H9 (cell line): ENCODE measurements around the gene TMEM132C. TPM values are rescaled to one million over a fixed set of nuclear protein-coding genes. Genes with fewer than 3 reads are reported as not detected.

Experiments
- DNase-seq: peaks from one replicate; pipeline ENCODE4 v3.0.0-alpha.2; 2017
- H2AFZ ChIP-seq: one replicate; pipeline ENCODE4 v1.6.1; 2013; ENCODE audit warnings: mild to moderate bottlenecking, low read length, control low read depth, moderate library complexity
- H2AK5ac ChIP-seq: 2 replicates; pipeline ENCODE4 v1.6.1; 2013; ENCODE audit warnings: low read length, control low read depth, mixed read lengths; ENCODE audit not compliant: insufficient read length
- H2BK120ac ChIP-seq: one replicate; pipeline ENCODE4 v1.6.1; 2013; ENCODE audit warnings: low read depth, mild to moderate bottlenecking, low read length, control low read depth, inconsistent platforms; ENCODE audit not compliant: poor library complexity, severe bottlenecking
- H2BK12ac ChIP-seq: 2 replicates; pipeline ENCODE4 v1.6.1; 2013; ENCODE audit warnings: low read length, control low read depth, mixed read lengths, low read depth; ENCODE audit not compliant: insufficient read length
- H2BK15ac ChIP-seq: 2 replicates; pipeline ENCODE4 v1.6.1; 2013; ENCODE audit warnings: low read depth, low read length, control low read depth
- H2BK20ac ChIP-seq: one replicate; pipeline ENCODE4 v1.6.1; 2013; ENCODE audit warnings: low read depth, mild to moderate bottlenecking, low read length, control low read depth, inconsistent platforms; ENCODE audit not compliant: poor library complexity, severe bottlenecking
- H2BK5ac ChIP-seq: 2 replicates; pipeline ENCODE4 v1.6.1; 2013; ENCODE audit warnings: low read length, control low read depth, mixed read lengths; ENCODE audit not compliant: insufficient read length
- H3K14ac ChIP-seq: 2 replicates; pipeline ENCODE4 v1.6.1; 2013; ENCODE audit warnings: low read length, control low read depth; ENCODE audit not compliant: insufficient read depth
- H3K18ac ChIP-seq: 2 replicates; pipeline ENCODE4 v1.6.1; 2013; ENCODE audit warnings: low read depth, mild to moderate bottlenecking, mixed read lengths, low read length, control low read depth; ENCODE audit not compliant: insufficient read length
- H3K23ac ChIP-seq: 2 replicates; pipeline ENCODE4 v1.6.1; 2013; ENCODE audit warnings: low read length, control low read depth, mixed read lengths, low read depth; ENCODE audit not compliant: insufficient read length
- H3K23me2 ChIP-seq: 2 replicates; pipeline ENCODE4 v1.6.1; 2013; ENCODE audit warnings: low read depth, mild to moderate bottlenecking, mixed read lengths, low read length, control low read depth; ENCODE audit not compliant: insufficient read length, poor library complexity, severe bottlenecking
- H3K27ac ChIP-seq: 2 replicates; pipeline ENCODE4 v1.5.1; 2013; ENCODE audit warnings: low read length, control low read depth, mixed read lengths, low read depth; ENCODE audit not compliant: insufficient read length
- H3K27me3 ChIP-seq: 2 replicates; pipeline ENCODE4 v1.6.1; 2013; ENCODE audit warnings: low read length, control low read depth, inconsistent platforms; ENCODE audit not compliant: insufficient read depth
- H3K4ac ChIP-seq: 2 replicates; pipeline ENCODE4 v1.6.1; 2013; ENCODE audit warnings: low read depth, mild to moderate bottlenecking, control low read depth, inconsistent platforms, low read length, moderate library complexity
- H3K4me1 ChIP-seq: 2 replicates; pipeline ENCODE4 v1.6.1; 2013; ENCODE audit warnings: low read length, control low read depth, inconsistent platforms; ENCODE audit not compliant: insufficient read depth
- H3K4me2 ChIP-seq: 2 replicates; pipeline ENCODE4 v1.6.1; 2013; ENCODE audit warnings: low read length, control low read depth, mixed read lengths; ENCODE audit not compliant: insufficient read length, insufficient read depth
- H3K56ac ChIP-seq: 2 replicates; pipeline ENCODE4 v1.6.1; 2013; ENCODE audit warnings: low read depth, mild to moderate bottlenecking, mixed read lengths, low read length, control low read depth; ENCODE audit not compliant: insufficient read length
- H3K79me1 ChIP-seq: 2 replicates; pipeline ENCODE4 v1.6.1; 2013; ENCODE audit warnings: low read depth, mild to moderate bottlenecking, moderate library complexity, low read length, control low read depth, inconsistent platforms; ENCODE audit not compliant: insufficient read depth, poor library complexity, severe bottlenecking
- H3K79me2 ChIP-seq: 2 replicates; pipeline ENCODE4 v1.6.1; 2013; ENCODE audit warnings: low read length, control low read depth, inconsistent platforms; ENCODE audit not compliant: insufficient read depth
- H3K9ac ChIP-seq: 2 replicates; pipeline ENCODE4 v1.6.1; 2013; ENCODE audit warnings: low read length, control low read depth, mixed read lengths; ENCODE audit not compliant: insufficient read length; ENCODE audit errors: extremely low read depth
- H3K9me3 ChIP-seq: one replicate; pipeline ENCODE4 v1.6.1; 2013; ENCODE audit warnings: low read depth, low read length, inconsistent platforms; ENCODE audit not compliant: control insufficient read depth
- H3T11ph ChIP-seq: one replicate; pipeline ENCODE4 v1.6.1; 2013; ENCODE audit warnings: mild to moderate bottlenecking, low read length, control low read depth, inconsistent platforms
- H4K20me1 ChIP-seq: one replicate; pipeline ENCODE4 v1.6.1; 2013; ENCODE audit not compliant: control insufficient read depth, insufficient read length, insufficient read depth
- H4K5ac ChIP-seq: 2 replicates; pipeline ENCODE4 v1.6.1; 2013; ENCODE audit warnings: low read depth, mild to moderate bottlenecking, mixed read lengths, low read length, control low read depth; ENCODE audit not compliant: insufficient read length
- H4K8ac ChIP-seq: replicated peaks from 2 replicates; pipeline ENCODE4 v1.6.1; 2013; ENCODE audit warnings: low read length, control low read depth, mixed read lengths, low read depth; ENCODE audit not compliant: insufficient read length
- H4K91ac ChIP-seq: 2 replicates; pipeline ENCODE4 v1.6.1; 2013; ENCODE audit warnings: low read depth, mild to moderate bottlenecking, moderate library complexity, mixed read lengths, low read length, control low read depth; ENCODE audit not compliant: insufficient read length
- H3K27ac Mint-ChIP-seq, 3 experiments: 2 replicates in 2 of 3; 3 replicates in 1 of 3; pipeline ENCODE4 v1.8.0; 2020 to 2021; ENCODE audit warnings: mixed read lengths in 3 of 3, mild to moderate bottlenecking in 1 of 3, moderate library complexity in 1 of 3
- H3K27me3 Mint-ChIP-seq: 2 replicates; pipeline ENCODE4 v1.8.0; 2021; ENCODE audit warnings: low read depth, mild to moderate bottlenecking, moderate library complexity, mixed read lengths
- H3K36me3 Mint-ChIP-seq, 3 experiments: 2 replicates in 2 of 3; 3 replicates in 1 of 3; pipeline ENCODE4 v1.8.0; 2020 to 2021; ENCODE audit warnings: low read depth in 3 of 3, mixed read lengths in 3 of 3; ENCODE audit not compliant: insufficient read depth in 1 of 3
- H3K4me1 Mint-ChIP-seq, 2 experiments: 2 replicates each; pipeline ENCODE4 v1.8.0; 2020; ENCODE audit warnings: mixed read lengths in 2 of 2
- H3K4me3 Mint-ChIP-seq, 2 experiments: 2 replicates in 1 of 2; 3 replicates in 1 of 2; pipeline ENCODE4 v1.8.0; 2020 to 2021; ENCODE audit warnings: mild to moderate bottlenecking in 2 of 2, mixed read lengths in 2 of 2, moderate library complexity in 1 of 2
- H3K9me3 Mint-ChIP-seq, 2 experiments: 2 replicates in 1 of 2; 3 replicates in 1 of 2; pipeline ENCODE4 v1.8.0; 2020; ENCODE audit warnings: mild to moderate bottlenecking in 2 of 2, mixed read lengths in 2 of 2, moderate library complexity in 1 of 2
- CTCF ChIP-seq: fragments of 200-600 bp; sonication (generic); conservative IDR thresholded peaks from 3 replicates; pipeline ENCODE4 v1.8.0; 2021; ENCODE audit warnings: antibody characterized with exemption, mild to moderate bottlenecking
- WGBS: extraction: QIAGEN DNeasy Blood & Tissue Kit; methylation state at CpG from one replicate; pipeline ENCODE4 v1.1.7; 2013; ENCODE audit warnings: missing lambda C conversion rate, low lambda C conversion rate, mixed read lengths; ENCODE audit not compliant: insufficient read length; ENCODE audit errors: extremely low coverage; 5-methylcytosine and 5-hydroxymethylcytosine counted together
- total RNA-seq: library from RNA; stranded (reverse); gene quantifications from 2 replicates; pipeline ENCODE4 v1.2.1, GENCODE V29; 2021

Gene TMEM132C
- total RNA-seq, 1 experiment from 2014 or later, result 0.22 TPM

- Histone ChIP-seq H3K79me1 (no peaks in the 10 kb centered on the region), H3K14ac (no peak overlapping the region), H3K23me2 (no peaks in the 10 kb centered on the region), H4K5ac (no peak overlapping the region), H2AFZ (no peak overlapping the region), H3K9me3 (no peaks in the 10 kb centered on the region), H3T11ph (no peak overlapping the region), H3K27me3 (no peaks in the 10 kb centered on the region), H3K79me2 (no peaks in the 10 kb centered on the region), H3K23ac (no peak overlapping the region), H2BK12ac (no peak overlapping the region), H3K9ac (no peak overlapping the region), H3K18ac (no peak overlapping the region), H2AK5ac (no peak overlapping the region), H3K27ac (no peak overlapping the region), H3K4me2 (no peak overlapping the region), H3K4ac (no peak overlapping the region), H4K8ac (no peak overlapping the region), H3K4me1 (no peaks in the 10 kb centered on the region), H4K91ac (no peak overlapping the region), H4K20me1 (no peaks in the 10 kb centered on the region), H2BK120ac (no peak overlapping the region), H2BK20ac (no peak overlapping the region), H3K56ac (no peak overlapping the region), H2BK5ac (no peak overlapping the region), H2BK15ac (no peak overlapping the region)
- Mint-ChIP-seq H3K4me1 (no peaks in the 10 kb centered on the region), H3K36me3 (peaks cover 0 to 3% (median 0%) of the 10 kb centered on the region in 3 experiments; a peak in 4 of 7 replicates), H3K27me3 (peaks cover 70% of the 10 kb centered on the region), H3K27ac (no peak overlapping the region), H3K4me3 (no peak overlapping the region), H3K9me3 (peaks cover 3 to 6% of the 10 kb centered on the region in 2 experiments; a peak in 4 of 5 replicates)
- no peak for DNase-seq
- no CpG with 5 or more reads among the region's 10 CpGs for WGBS
- TF ChIP-seq CTCF, result no peak
Measured at GRCh38 chr12:128305336-128305892, 38.4 kb downstream of the TMEM132C start.
